ENCODE measurements around the gene CFAP221.

DNA sequence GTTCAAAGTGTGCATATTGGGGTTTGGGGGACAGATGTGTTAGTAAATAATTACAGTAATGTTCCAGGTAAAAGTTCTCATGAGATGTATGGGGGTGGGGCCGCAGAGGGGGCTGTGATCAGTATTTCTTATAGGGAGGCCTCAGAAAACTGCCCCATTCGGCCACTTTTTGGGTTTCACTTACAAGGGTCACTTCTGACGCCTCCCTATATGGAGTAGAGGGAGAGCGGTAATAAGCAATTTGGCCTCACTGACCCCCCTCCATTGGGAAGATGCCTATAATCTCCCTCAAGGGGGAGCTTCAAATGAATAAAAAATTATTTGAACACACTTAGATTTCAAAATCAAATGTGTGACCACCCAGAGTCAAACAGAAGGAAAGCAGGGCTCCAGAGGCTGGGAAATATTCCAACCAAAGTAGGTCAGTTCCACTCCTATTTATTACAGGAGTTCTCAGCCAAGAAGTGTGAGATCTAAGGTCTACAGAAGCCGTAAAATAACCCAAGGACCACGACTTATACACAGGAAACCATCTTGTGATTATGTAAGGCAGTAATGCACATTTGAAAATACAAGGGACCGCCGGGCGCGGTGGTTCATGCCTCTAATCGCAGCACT, 22.7 kb upstream of the CFAP221 start:
- TF ChIP-seq, protein P1, sequence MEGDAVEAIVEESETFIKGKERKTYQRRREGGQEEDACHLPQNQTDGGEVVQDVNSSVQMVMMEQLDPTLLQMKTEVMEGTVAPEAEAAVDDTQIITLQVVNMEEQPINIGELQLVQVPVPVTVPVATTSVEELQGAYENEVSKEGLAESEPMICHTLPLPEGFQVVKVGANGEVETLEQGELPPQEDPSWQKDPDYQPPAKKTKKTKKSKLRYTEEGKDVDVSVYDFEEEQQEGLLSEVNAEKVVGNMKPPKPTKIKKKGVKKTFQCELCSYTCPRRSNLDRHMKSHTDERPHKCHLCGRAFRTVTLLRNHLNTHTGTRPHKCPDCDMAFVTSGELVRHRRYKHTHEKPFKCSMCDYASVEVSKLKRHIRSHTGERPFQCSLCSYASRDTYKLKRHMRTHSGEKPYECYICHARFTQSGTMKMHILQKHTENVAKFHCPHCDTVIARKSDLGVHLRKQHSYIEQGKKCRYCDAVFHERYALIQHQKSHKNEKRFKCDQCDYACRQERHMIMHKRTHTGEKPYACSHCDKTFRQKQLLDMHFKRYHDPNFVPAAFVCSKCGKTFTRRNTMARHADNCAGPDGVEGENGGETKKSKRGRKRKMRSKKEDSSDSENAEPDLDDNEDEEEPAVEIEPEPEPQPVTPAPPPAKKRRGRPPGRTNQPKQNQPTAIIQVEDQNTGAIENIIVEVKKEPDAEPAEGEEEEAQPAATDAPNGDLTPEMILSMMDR (IDR thresholded peaks at IDR 0.05; ENCODE audit: insufficient read depth, low read length, poor library complexity, severe bottlenecking): no peak
- no peak for TF ChIP-seq EZH2phosphoT487 (conservative IDR thresholded peaks at IDR 0.05; ENCODE audit: low read length)

Measured in SU-DHL-6 (cell line).